HL-60 (cell line): ENCODE measurements around the gene LRIG2.
A peak's percentile ranks its signal among the peaks of the same experiment; 100 is the strongest.

Experiments used
- POLR2AphosphoS5 ChIP-seq: IDR thresholded peaks from 2 replicates; pipeline ENCODE4 v1.6.1; 2012; ENCODE audit warnings: low read depth
- TF ChIP-seq, protein P1 (sequence below): IDR thresholded peaks from one replicate; pipeline ENCODE4 v1.5.1; 2011; ENCODE audit warnings: low read length, control low read depth, inconsistent platforms; ENCODE audit not compliant: insufficient read depth

DNA sequence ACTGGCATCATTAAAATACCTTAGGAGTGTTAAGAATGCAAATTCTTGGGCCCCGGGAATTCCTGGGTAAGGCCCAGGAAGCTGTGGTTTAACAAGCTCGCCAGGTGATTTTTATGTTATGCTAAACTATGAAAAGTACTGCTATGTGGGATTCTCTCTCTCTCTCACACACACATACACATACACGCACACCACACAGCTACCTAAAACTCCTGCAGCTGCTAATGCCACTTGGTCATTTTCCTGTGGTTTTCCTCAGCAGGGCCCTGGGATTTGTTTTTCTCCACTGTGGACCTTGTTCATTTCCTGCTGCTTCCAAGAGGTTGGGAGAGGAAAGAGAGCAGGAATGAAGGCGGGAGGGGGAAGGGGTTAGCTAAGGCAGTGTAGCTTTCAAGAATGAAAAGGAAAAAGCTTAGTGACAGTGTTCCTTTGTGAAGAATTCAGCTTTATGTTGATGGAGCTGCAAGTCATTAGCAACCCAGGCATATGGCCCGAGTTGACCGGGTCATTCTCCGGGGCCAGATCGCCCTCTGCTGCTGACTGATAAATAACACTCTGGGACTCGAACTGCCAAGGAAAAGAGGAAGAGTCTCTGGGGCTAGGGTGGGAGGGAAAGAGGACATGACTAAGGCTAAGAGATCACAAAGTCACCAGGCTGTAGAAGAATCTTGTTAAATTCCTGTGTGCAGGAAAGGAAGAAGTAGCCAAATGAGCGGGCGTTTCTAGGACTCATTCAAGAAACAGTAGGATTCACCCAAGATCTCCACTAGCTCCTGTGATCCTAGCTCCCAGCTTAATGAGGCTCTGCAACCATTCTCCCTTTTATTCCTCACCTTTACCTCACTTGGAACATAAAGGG lies 30.5 kb upstream of the LRIG2 start:
- TF ChIP-seq, protein P1, sequence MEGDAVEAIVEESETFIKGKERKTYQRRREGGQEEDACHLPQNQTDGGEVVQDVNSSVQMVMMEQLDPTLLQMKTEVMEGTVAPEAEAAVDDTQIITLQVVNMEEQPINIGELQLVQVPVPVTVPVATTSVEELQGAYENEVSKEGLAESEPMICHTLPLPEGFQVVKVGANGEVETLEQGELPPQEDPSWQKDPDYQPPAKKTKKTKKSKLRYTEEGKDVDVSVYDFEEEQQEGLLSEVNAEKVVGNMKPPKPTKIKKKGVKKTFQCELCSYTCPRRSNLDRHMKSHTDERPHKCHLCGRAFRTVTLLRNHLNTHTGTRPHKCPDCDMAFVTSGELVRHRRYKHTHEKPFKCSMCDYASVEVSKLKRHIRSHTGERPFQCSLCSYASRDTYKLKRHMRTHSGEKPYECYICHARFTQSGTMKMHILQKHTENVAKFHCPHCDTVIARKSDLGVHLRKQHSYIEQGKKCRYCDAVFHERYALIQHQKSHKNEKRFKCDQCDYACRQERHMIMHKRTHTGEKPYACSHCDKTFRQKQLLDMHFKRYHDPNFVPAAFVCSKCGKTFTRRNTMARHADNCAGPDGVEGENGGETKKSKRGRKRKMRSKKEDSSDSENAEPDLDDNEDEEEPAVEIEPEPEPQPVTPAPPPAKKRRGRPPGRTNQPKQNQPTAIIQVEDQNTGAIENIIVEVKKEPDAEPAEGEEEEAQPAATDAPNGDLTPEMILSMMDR, result peak; percentile 45
- no peak for TF ChIP-seq POLR2AphosphoS5
